Activated T-helper 2 cell treated with anti-CD3 and anti-CD28 coated beads, Interferon-gamma antibody, Interleukin-2, Interleukin-4, amounts not matched to agents 10 μg/mL and 5 μg/mL and 100 μg/mL, durations not matched to agents 14 hours and 24 hours and 36 hours (primary cell): Measurements from ENCODE around the gene EPS8L1. TPM values are rescaled to one million over a fixed set of nuclear protein-coding genes. Genes with fewer than 3 reads are reported as not detected.
"Not testable (repeated sequence)": the region's sequence is repeated elsewhere in the genome, so short reads cannot be mapped to it uniquely, and the experiment has no call there.

Experiments
- DNase-seq: peaks from one replicate; pipeline ENCODE4 v3.0.0; 2021; ENCODE audit warnings: low spot score
- H3K27ac Mint-ChIP-seq: one replicate; pipeline ENCODE4 v1.8.0; 2021; ENCODE audit warnings: mixed read lengths
- H3K27me3 Mint-ChIP-seq: one replicate; pipeline ENCODE4 v1.8.0; 2021; ENCODE audit warnings: low read depth, mixed read lengths
- H3K36me3 Mint-ChIP-seq: one replicate; pipeline ENCODE4 v1.8.0; 2021; ENCODE audit warnings: low read depth, mixed read lengths
- H3K4me1 Mint-ChIP-seq: one replicate; pipeline ENCODE4 v1.8.0; 2021; ENCODE audit warnings: low read depth, mixed read lengths
- H3K4me3 Mint-ChIP-seq: one replicate; pipeline ENCODE4 v1.8.0; 2021; ENCODE audit warnings: low read depth, mild to moderate bottlenecking, moderate library complexity, mixed read lengths
- H3K9me3 Mint-ChIP-seq: one replicate; pipeline ENCODE4 v1.8.0; 2021; ENCODE audit warnings: mixed read lengths
- intact Hi-C: fragments of 100-400 bp; cut with micrococcal nuclease; formaldehyde crosslinking; loops from one replicate; pipeline ENCODE4 v1.15.1; 2023
- total RNA-seq: library from RNA; stranded (reverse); gene quantifications from 2 replicates; pipeline ENCODE4 v1.2.3, GENCODE V29; 2022

EPS8L1 gene
- total RNA-seq, 1 donor from 2014 or later: 6.6 TPM

DNA sequence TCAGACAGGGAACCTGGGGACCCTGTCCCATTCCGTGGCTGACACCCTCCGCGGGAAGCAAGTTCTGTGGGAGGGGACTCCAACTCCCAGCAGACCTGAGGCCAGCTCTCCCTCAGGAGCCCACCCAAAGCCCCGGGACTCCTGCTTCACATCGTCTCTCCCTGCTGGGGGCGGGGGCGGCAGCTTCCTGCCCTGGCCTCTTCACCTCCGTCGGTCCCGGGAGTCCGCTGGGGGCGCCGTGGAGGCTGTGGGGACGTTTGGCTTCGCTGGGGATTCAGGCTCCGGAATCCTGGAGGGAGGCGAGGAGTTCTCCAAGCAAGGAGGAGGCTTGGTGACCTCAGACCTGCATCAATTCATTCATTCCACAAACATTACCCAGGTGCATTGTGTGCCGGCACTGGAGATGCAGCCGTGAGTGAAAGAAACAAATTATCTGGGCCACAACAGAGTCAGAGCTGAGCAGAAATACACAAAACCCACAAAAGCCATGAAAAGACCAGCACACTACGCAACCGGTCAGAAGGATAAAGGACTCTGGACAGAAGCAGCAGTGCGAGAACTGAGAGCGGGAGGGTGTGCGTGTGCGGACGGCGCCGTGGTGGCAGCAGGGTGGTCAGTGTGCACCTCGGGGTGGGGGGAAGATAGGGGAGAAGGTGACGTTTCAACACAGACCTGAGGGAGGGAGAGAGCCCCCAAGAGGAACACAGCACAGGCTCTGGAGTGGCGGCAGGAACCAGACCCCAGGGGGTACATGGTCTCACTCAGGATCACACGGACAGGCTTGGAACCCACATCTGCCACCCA is 19.0 kb downstream of the EPS8L1 start:
- no peak overlapping the region for H3K27ac Mint-ChIP-seq
- peaks cover 14% of the 10 kb centered on the region for H3K36me3 Mint-ChIP-seq
- intact Hi-C loops: no loop called here
- no peak for DNase-seq
- H3K4me3 Mint-ChIP-seq: no peak overlapping the region
- no peaks in the 10 kb centered on the region for H3K27me3 Mint-ChIP-seq
- no peaks in the 10 kb centered on the region for H3K4me1 Mint-ChIP-seq
- H3K9me3 Mint-ChIP-seq: no peaks in the 10 kb centered on the region

DNA sequence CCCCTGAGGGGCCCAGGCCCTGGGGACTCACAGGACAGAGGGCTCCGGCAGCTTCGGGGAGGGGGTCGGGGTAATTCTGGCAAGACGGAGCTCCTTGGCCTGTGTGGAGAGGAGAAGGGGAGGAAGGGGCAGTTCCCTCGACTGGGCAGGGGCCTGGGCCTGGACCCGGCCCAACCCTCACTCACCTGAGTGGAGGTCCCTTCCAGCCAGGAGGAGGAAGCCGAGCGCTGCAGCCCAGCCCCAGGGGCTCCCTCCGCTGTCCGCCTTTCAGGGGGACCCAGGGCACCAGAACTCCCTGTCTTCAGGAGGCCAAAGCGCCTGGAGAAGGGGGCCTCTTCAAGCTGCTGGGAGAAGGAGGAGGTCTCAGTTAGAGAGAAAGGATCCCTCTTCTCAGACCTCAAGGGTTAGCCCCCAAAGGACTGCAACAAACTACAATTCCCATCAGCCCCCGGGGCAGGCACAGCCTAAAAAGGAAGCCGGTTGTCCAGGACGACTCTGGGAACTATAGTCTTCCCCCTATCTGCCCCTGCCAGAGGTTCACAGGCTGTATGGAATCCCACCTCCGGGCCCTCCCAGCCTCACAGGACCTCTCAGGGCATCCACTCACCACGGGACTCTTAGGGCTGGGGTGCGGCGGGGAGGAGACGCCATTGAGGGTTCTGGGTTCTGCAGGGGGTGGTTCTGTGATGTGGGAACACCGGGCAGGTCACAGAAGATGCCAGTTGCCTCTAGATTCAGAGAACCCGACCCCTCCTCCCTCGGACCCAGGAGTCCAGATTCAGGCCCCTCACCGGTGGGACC is 19.8 kb downstream of the EPS8L1 start:
- Mint-ChIP-seq H3K4me3 (no peak overlapping the region), H3K4me1 (no peaks in the 10 kb centered on the region), H3K27me3 (no peaks in the 10 kb centered on the region), H3K27ac (no peak overlapping the region), H3K9me3 (no peaks in the 10 kb centered on the region), H3K36me3 (peaks cover 16% of the 10 kb centered on the region)
- DNase-seq: no peak
- intact Hi-C loops: no loop called here

DNA sequence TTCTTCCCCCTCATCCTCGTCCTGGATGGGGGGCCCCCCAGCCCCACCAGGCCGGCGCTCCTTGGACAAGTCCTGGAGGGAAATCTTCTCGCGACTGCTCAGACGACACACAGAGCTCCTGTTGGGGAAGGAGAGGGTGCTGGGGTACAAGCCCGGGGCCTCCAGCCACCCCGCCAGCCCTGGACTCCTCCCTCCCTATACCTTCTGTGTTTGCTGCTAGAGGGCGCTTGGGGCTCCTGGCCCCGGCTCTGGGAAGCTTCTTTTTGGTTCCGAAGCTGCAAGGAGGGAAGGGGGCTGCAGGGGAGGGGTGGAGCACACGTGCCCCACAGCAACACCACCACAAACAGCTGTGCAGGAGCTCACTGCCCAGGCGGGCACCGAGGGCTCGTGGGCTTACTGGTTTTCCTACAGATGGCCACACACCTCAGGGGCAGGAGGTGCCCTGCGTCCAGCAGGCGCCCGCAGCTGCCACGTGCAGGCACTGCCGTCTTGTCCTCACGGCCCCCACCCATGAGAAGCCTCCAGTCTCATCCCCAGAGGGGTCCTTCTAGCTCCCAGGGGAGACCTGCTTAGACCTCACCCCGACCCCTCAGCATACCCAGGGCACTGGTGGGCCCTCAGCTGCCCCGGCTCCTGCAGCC is 20.5 kb downstream of the EPS8L1 start:
- Mint-ChIP-seq H3K4me1 (no peaks in the 10 kb centered on the region), H3K27ac (no peak overlapping the region)

DNA sequence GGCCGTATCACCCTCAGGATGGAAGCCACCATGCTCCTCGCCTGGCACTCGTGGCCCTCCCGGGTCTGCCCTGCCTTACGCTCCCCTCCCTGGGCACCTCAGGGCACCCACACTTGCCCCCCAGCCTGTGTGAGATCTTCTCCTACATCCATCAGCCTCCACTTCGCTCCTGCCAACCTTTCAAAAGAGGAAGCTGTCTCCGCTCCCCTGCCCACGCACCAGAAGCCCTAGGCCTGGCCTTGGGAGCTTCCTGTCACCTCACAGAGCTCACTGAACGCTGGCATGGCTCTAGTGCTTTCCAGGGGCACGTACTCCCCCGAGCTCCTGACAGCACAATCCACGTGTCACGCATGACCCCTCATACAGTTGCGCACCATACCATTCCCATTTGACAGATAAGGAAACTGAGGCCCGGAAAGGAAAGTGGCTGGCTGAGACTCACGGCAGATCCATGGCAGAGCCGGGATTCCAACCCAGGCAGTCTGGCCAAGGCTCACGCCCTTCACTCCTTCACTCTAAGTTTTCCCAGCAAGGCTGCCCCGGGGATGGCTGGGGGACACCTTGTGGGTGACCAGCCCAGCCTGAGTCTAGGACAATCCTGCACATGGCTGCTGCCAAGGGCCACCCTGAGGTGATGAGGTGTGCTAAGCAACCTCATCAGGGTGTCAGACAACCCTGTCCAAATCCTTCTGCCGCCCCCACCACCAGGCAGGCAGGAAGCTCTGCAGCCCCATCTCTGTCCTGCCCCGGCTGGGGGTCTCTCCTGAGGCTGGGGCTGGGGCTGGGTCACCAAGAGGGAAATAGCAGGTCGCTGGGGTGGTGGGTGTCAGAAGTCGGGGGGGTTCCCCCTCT is 22.4 kb downstream of the EPS8L1 start:
- no peak for DNase-seq
- Mint-ChIP-seq H3K9me3 (no peaks in the 10 kb centered on the region), H3K4me3 (no peak overlapping the region), H3K36me3 (peaks cover 26% of the 10 kb centered on the region), H3K27me3 (no peaks in the 10 kb centered on the region), H3K4me1 (no peaks in the 10 kb centered on the region), H3K27ac (no peak overlapping the region)
- intact Hi-C loops: no loop called here

More for the DNA sequence above, 20.5 kb downstream of the EPS8L1 start:
- peaks cover 10% of the 10 kb centered on the region for H3K36me3 Mint-ChIP-seq
- H3K4me3 Mint-ChIP-seq: no peak overlapping the region
- no peaks in the 10 kb centered on the region for H3K27me3 Mint-ChIP-seq
- intact Hi-C loops: no loop called here
- no peaks in the 10 kb centered on the region for H3K9me3 Mint-ChIP-seq
- DNase-seq: no peak

DNA sequence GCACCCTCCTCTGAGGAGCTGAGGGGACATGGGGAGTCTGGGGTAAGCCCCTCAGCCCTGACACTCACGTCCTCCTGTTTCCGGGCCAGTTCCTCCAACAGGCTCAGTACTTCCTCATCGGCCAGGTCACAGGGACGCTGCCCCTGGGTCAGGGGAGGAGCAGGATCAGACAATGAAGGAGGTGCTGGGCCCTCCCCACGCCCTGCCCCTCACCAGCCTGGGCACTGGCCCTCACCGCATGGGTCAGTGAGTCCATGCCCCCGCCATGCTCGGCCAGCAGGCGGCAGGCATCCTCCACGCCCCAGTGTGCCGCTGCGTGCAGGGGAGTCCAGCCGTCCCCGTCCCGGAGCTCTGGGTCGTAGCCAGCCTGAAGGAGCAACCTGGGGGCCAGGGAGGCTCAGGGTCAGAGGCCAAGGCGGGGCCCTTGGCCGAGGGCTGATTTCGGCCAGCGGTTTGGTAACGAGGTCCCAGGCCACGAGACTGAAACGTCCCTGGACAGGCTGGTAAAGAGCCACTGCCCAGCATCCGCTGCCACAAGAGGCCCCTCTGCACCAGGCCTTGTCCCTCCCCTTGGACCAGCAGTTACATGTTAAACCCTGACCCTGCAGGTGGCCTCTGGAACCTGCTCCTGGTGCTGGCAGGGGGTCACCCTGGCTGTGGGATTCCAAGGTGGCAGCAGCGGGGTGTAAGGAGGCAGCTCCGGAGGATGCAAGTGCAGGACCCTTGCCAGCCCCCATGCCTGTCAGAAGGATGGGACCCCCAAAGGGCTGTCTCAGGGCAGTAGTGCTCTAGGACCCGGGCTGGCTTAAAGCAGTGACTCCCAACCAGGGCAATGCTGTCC is 23.3 kb downstream of the EPS8L1 start:
- Mint-ChIP-seq H3K36me3 (peaks cover 32% of the 10 kb centered on the region), H3K4me1 (no peaks in the 10 kb centered on the region), H3K27ac (no peak overlapping the region), H3K27me3 (no peaks in the 10 kb centered on the region), H3K9me3 (no peaks in the 10 kb centered on the region), H3K4me3 (no peak overlapping the region)
- intact Hi-C loops: no loop called here
- DNase-seq: no peak

DNA sequence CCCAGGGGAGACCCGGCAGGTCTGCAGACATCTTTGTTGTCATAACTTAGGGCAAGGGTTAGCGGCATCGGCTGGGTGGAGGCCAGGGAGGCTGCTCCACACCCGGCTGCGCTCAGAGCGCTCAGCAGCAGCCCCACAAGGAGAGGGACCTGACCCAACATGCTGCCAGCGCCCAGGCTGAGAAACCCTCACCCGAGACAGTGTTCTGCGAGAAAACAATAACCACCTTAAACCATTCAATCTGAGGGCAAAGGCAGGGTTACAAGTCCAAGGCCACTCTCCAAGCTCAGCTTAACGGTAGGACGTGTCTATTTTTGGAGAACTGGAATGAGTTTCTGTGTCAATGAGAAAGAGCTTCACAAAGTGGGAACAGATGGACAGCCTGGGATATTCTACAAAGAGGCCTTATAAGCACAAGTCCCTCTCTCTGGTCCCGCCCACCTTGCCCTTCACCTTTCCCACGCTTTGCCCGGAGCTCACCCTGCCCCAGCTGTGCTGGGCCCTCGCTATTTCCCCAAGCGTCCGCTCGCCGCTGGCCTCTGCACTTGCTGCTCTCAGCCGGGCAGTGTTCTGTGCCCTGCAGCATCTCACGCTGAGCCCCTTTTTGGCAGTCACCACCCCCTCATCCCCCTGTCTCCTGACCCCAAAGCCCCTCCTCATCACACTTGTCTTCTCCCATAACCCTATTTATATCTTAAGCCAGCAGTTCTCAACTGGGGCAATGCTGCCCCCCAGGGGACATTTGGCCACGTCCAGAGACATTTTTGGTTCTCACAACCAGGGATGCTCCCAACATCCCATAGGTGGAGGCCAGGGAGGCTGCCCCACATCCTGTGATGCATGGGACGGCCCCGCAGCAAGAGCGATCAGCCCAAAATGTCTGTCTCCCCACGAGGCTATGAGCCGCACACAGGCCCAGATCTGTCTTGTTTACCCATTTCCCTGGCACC is 24.2 kb downstream of the EPS8L1 start:
- no peak for DNase-seq

DNA sequence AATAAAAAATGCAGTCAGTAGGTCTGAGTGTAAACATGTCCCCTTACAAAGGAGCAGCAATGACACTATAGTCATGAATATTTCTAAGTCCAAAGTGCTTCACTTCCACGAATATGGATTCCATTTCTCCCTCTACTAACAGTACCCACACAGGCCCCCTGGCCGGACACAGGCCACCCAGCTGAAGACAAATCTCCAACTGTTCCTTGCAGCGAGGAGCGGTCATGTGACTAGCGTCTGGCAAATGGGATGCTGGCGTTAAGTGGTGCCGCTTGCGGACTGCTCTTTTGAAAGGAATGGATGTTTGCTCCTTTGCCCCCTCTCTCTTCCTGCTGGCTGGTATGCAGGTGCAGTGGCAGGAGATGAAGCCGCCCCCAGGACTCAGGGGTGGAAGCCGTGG is 25.6 kb downstream of the EPS8L1 start:
- no peak overlapping the region for H3K4me3 Mint-ChIP-seq
- intact Hi-C loops: no loop called here
- no peak overlapping the region for H3K27ac Mint-ChIP-seq
- H3K4me1 Mint-ChIP-seq: no peaks in the 10 kb centered on the region
- DNase-seq: no peak
- peaks cover 41% of the 10 kb centered on the region for H3K36me3 Mint-ChIP-seq
- no peaks in the 10 kb centered on the region for H3K9me3 Mint-ChIP-seq
- H3K27me3 Mint-ChIP-seq: no peaks in the 10 kb centered on the region

More for the DNA sequence above, 24.2 kb downstream of the EPS8L1 start:
- Mint-ChIP-seq H3K27me3 (no peaks in the 10 kb centered on the region), H3K4me1 (no peaks in the 10 kb centered on the region), H3K4me3 (no peak overlapping the region), H3K36me3 (peaks cover 30% of the 10 kb centered on the region), H3K9me3 (no peaks in the 10 kb centered on the region), H3K27ac (no peak overlapping the region)
- intact Hi-C loops: no loop called here

DNA sequence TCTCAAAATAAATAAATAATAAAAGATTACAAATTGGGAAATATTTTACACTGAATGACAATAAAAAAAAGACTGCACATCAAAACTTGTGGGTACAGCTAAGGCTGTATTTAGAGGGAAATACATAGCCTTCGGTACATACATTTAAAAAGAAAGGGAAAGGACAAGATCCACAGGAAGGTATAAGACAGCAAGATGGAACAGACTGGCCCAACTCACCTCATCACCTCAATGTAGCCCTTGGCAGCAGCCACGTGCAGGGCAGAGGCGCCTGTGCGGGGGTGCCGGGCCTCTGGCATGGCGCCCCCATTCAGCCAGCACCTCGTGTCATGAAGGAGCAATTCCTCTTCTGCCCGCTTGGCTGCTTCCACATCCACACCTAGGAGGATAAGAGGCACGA is 27.5 kb downstream of the EPS8L1 start:
- DNase-seq: no peak
- Mint-ChIP-seq H3K27ac (no peak overlapping the region), H3K4me1 (no peaks in the 10 kb centered on the region), H3K27me3 (no peaks in the 10 kb centered on the region), H3K4me3 (no peak overlapping the region), H3K36me3 (peaks cover 52% of the 10 kb centered on the region), H3K9me3 (no peaks in the 10 kb centered on the region)
- intact Hi-C loops: no loop called here

DNA sequence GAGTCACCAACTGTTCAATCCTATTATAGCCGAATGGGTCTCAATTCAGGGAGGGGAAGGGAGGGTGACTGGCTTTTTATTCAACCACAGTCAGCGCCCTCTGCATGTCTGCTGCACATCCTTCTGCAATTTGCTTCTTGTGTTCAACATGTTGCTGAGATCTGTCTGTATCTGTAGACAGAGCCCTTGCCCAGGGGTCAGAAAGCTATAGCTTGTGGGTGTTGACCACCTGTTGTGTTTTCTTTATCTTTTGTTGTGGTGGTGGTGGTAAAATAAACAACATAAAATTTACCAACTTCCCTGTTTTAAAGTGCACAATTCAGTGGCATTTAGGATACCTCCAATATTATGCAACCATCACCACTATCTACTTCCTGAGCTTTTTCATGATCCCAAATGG is 29.6 kb downstream of the EPS8L1 start:
- Mint-ChIP-seq H3K27me3 (no peaks in the 10 kb centered on the region), H3K4me1 (no peaks in the 10 kb centered on the region), H3K36me3 (peaks cover 65% of the 10 kb centered on the region), H3K9me3 (no peaks in the 10 kb centered on the region), H3K27ac (no peak overlapping the region), H3K4me3 (no peak overlapping the region)
- no peak for DNase-seq
- intact Hi-C loops: no loop called here

DNA sequence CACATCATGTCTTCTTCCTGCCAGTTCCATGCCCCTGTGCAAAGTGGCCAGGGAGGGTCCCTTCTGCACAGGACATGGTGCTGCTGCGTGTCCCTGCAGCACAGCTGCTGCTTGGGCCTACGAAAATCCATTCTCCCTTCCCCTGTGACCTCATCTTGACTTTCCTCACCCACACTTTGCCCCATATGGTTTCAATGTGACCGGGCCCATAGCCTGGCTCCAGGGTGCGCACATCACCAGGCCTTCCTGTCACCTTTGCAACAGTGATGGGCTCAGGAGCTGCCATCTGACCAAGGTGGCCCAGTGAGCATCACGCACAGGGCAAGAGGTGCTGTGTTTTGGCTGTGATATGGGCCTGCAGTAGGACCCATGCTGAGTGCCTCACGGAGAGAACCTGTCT is 30.9 kb downstream of the EPS8L1 start:
- H3K9me3 Mint-ChIP-seq: no peaks in the 10 kb centered on the region
- intact Hi-C loops: no loop called here
- no peak overlapping the region for H3K4me3 Mint-ChIP-seq
- H3K4me1 Mint-ChIP-seq: no peaks in the 10 kb centered on the region
- no peaks in the 10 kb centered on the region for H3K27me3 Mint-ChIP-seq
- H3K36me3 Mint-ChIP-seq: peaks cover 66% of the 10 kb centered on the region
- no peak for DNase-seq
- H3K27ac Mint-ChIP-seq: no peak overlapping the region

DNA sequence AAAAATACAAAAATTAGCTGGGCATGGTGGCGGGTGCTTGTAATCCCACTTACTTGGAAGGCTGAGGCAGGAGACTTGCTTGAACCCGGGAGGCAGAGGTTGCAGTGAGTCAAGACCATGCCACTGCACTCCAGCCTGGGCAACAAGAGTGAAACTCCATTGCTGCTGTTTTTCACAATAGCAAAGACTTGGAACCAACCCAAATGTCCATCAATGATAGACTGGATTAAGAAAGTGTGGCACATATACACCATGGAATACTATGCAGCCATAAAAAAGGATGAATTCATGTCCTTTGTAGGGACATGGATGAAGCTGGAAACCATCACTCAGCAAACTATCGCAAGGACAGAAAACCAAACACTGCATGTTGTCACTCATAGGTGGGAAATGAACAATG is 31.6 kb downstream of the EPS8L1 start:
- H3K4me1 Mint-ChIP-seq, H3K27ac Mint-ChIP-seq, H3K27me3 Mint-ChIP-seq, DNase-seq, H3K4me3 Mint-ChIP-seq, intact Hi-C loops, H3K9me3 Mint-ChIP-seq: not testable (repeated sequence)
- H3K36me3 Mint-ChIP-seq: peaks cover 59% of the 10 kb centered on the region
